OCI-LY7 (cell line): ENCODE results near the gene SCN8A. TPM values are rescaled to one million over a fixed set of nuclear protein-coding genes. Genes with fewer than 3 reads are reported as not detected.

Source experiments
- BruUV-seq: library from RNA; stranded (reverse); fragments of 400-500 nt; replicated peaks from 2 replicates; lab custom pipeline; 2021; lab: Mats Ljungman, UMichigan
- CTCF ChIA-PET: fragments of 300-600 bp; sonication (Branson Sonifier 250); formaldehyde crosslinking; loops from one replicate; lab custom pipeline; 2022; ENCODE audit warnings: antibody characterized with exemption; ENCODE audit not compliant: unreplicated experiment; lab: Charles Lee
- POLR2A ChIA-PET: fragments of 300-600 bp; sonication (Branson Sonifier 250); formaldehyde crosslinking; loops from one replicate; lab custom pipeline; 2022; ENCODE audit warnings: antibody characterized with exemption; lab: Charles Lee
- DNase-seq: peaks from one replicate; pipeline ENCODE4 v3.0.0-alpha.2; 2015; ENCODE audit warnings: low spot score
- H2AFZ ChIP-seq: fragments of 200-600 bp; sonication (generic), shearing (Covaris generic); 2 replicates; pipeline ENCODE4 v1.6.1; 2014; ENCODE audit warnings: mild to moderate bottlenecking, antibody characterized with exemption, low read length, moderate library complexity
- H3K27ac ChIP-seq: fragments of 200-600 bp; sonication (generic); 2 replicates; pipeline ENCODE4 v1.5.1; 2014; ENCODE audit warnings: mixed run types, low read depth, mild to moderate bottlenecking, moderate library complexity, low read length, inconsistent platforms; ENCODE audit not compliant: poor library complexity, severe bottlenecking
- H3K36me3 ChIP-seq: fragments of 200-600 bp; sonication (generic); 2 replicates; pipeline ENCODE4 v1.6.1; 2014; ENCODE audit warnings: mild to moderate bottlenecking, antibody characterized with exemption, low read length, moderate library complexity, mixed read lengths; ENCODE audit not compliant: insufficient read depth
- H3K4me1 ChIP-seq: fragments of 200-600 bp; sonication (generic); 2 replicates; pipeline ENCODE4 v1.5.1; 2014; ENCODE audit warnings: mild to moderate bottlenecking, low read length; ENCODE audit not compliant: insufficient read depth, poor library complexity, severe bottlenecking
- H3K4me2 ChIP-seq: fragments of 200-600 bp; sonication (generic); 2 replicates; pipeline ENCODE4 v1.6.1; 2014; ENCODE audit warnings: mild to moderate bottlenecking, low read length
- H3K4me3 ChIP-seq: fragments of 200-600 bp; sonication (generic); 2 replicates; pipeline ENCODE4 v1.5.1; 2014; ENCODE audit warnings: mild to moderate bottlenecking, low read depth, low read length; ENCODE audit not compliant: poor library complexity, severe bottlenecking
- H3K79me2 ChIP-seq: fragments of 200-600 bp; sonication (generic); 2 replicates; pipeline ENCODE4 v1.6.1; 2016; ENCODE audit warnings: low read depth, mild to moderate bottlenecking, low read length, moderate library complexity, mixed read lengths; ENCODE audit not compliant: insufficient read depth
- H3K9me2 ChIP-seq: fragments of 200-600 bp; sonication (generic); 2 replicates; pipeline ENCODE4 v1.6.1; 2016; ENCODE audit warnings: mild to moderate bottlenecking, low read length, mixed read lengths; ENCODE audit not compliant: insufficient read depth
- H3K9me3 ChIP-seq: fragments of 200-600 bp; sonication (generic); 2 replicates; pipeline ENCODE4 v1.6.1; 2014; ENCODE audit warnings: mild to moderate bottlenecking, mixed run types, low read length, mixed read lengths
- H4K20me1 ChIP-seq: fragments of 200-600 bp; sonication (generic); 2 replicates; pipeline ENCODE4 v1.6.1; 2014; ENCODE audit warnings: mild to moderate bottlenecking, antibody characterized with exemption, low read length, moderate library complexity, mixed read lengths; ENCODE audit not compliant: insufficient read depth
- EZH2phosphoT487 ChIP-seq: fragments of 200-600 bp; sonication (generic); IDR thresholded peaks from 2 replicates; pipeline ENCODE4 v1.6.1; 2018; ENCODE audit warnings: low read depth, borderline replicate concordance, mild to moderate bottlenecking, mixed run types, antibody characterized with exemption, low read length, moderate library complexity, mixed read lengths
- intact Hi-C: fragments of 100-400 bp; cut with micrococcal nuclease; formaldehyde crosslinking; loops from one replicate; pipeline ENCODE4 v1.10.0; 2022; ENCODE audit not compliant: unreplicated experiment
- total RNA-seq, 2 experiments: library from RNA; depleted of rRNA in 1 of 2; stranded (reverse); fragments of >200 nt in 1 of 2; shearing (Covaris generic) in 1 of 2; gene quantifications; 2 replicates each; pipeline ENCODE4 v1.2.3, GENCODE V29; 2014 to 2022
- TF ChIP-seq, protein P1 (sequence below): fragments of 200-600 bp; sonication (generic); conservative IDR thresholded peaks from 2 replicates; pipeline ENCODE4 v1.5.1; 2014; ENCODE audit warnings: mild to moderate bottlenecking, antibody characterized with exemption, low read length, moderate library complexity, mixed read lengths

SCN8A gene
- total RNA-seq, 2 experiments from 2014 or later, result 0.88 to 2.6 TPM

GRCh38 chr12:51663390-51663789 lies 72.4 kb downstream of the SCN8A start:
- no peak overlapping the region for H3K4me2 ChIP-seq
- intact Hi-C loops, result no loop called here
- no TSS peak for BruUV-seq
- no peak overlapping the region for H2AFZ ChIP-seq
- H4K20me1 ChIP-seq, result no peaks in the 10 kb centered on the region
- no peaks in the 10 kb centered on the region for H3K79me2 ChIP-seq
- POLR2A ChIA-PET, result interaction anchor here (0.7 to 0.8 kb wide), 2 partner anchors 110 to 248 kb away, joined by 4 to 5 read pairs; no protein-coding TSS in a partner anchor
- no peaks in the 10 kb centered on the region for H3K9me3 ChIP-seq
- H3K4me1 ChIP-seq, result no peaks in the 10 kb centered on the region
- H3K36me3 ChIP-seq, result no peaks in the 10 kb centered on the region
- H3K27ac ChIP-seq, result no peak overlapping the region
- no peak for TF ChIP-seq EZH2phosphoT487
- TF ChIP-seq, protein P1, sequence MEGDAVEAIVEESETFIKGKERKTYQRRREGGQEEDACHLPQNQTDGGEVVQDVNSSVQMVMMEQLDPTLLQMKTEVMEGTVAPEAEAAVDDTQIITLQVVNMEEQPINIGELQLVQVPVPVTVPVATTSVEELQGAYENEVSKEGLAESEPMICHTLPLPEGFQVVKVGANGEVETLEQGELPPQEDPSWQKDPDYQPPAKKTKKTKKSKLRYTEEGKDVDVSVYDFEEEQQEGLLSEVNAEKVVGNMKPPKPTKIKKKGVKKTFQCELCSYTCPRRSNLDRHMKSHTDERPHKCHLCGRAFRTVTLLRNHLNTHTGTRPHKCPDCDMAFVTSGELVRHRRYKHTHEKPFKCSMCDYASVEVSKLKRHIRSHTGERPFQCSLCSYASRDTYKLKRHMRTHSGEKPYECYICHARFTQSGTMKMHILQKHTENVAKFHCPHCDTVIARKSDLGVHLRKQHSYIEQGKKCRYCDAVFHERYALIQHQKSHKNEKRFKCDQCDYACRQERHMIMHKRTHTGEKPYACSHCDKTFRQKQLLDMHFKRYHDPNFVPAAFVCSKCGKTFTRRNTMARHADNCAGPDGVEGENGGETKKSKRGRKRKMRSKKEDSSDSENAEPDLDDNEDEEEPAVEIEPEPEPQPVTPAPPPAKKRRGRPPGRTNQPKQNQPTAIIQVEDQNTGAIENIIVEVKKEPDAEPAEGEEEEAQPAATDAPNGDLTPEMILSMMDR, result no peak
- CTCF ChIA-PET, result no interaction called here
- H3K4me3 ChIP-seq, result no peak overlapping the region
- no peaks in the 10 kb centered on the region for H3K9me2 ChIP-seq
- no peak for DNase-seq

GRCh38 chr12:51666696-51667095 lies 75.7 kb downstream of the SCN8A start:
- DNase-seq, result no peak
- H3K4me2 ChIP-seq, result no peak overlapping the region
- H3K79me2 ChIP-seq, result no peaks in the 10 kb centered on the region
- BruUV-seq, result no TSS peak
- H3K9me2 ChIP-seq, result no peaks in the 10 kb centered on the region
- intact Hi-C loops, result no loop called here
- no peaks in the 10 kb centered on the region for H3K4me1 ChIP-seq
- H3K4me3 ChIP-seq, result no peak overlapping the region
- H4K20me1 ChIP-seq, result no peaks in the 10 kb centered on the region
- TF ChIP-seq EZH2phosphoT487, result no peak
- TF ChIP-seq, protein P1, result no peak
- no peak overlapping the region for H3K27ac ChIP-seq
- CTCF ChIA-PET, result no interaction called here
- H2AFZ ChIP-seq, result no peak overlapping the region
- no peaks in the 10 kb centered on the region for H3K36me3 ChIP-seq
- POLR2A ChIA-PET, result no interaction called here
- no peaks in the 10 kb centered on the region for H3K9me3 ChIP-seq

GRCh38 chr12:51667269-51667668 lies 76.2 kb downstream of the SCN8A start:
- CTCF ChIA-PET, result no interaction called here
- no peaks in the 10 kb centered on the region for H3K9me2 ChIP-seq
- no peak overlapping the region for H2AFZ ChIP-seq
- H3K4me1 ChIP-seq, result no peaks in the 10 kb centered on the region
- POLR2A ChIA-PET, result interaction anchor here (0.6 kb wide), 1 partner anchor 18 kb away, joined by 7 read pairs; no protein-coding TSS in a partner anchor
- no peaks in the 10 kb centered on the region for H3K36me3 ChIP-seq
- H3K79me2 ChIP-seq, result no peaks in the 10 kb centered on the region
- BruUV-seq, result no TSS peak
- intact Hi-C loops, result no loop called here
- DNase-seq, result no peak
- H3K27ac ChIP-seq, result no peak overlapping the region
- no peak for TF ChIP-seq EZH2phosphoT487
- TF ChIP-seq, protein P1, result no peak
- no peaks in the 10 kb centered on the region for H4K20me1 ChIP-seq
- no peak overlapping the region for H3K4me2 ChIP-seq
- no peak overlapping the region for H3K4me3 ChIP-seq
- no peaks in the 10 kb centered on the region for H3K9me3 ChIP-seq
